ENCODE measurements around the gene SLC34A3. TPM values are rescaled to one million over a fixed set of nuclear protein-coding genes. Genes with fewer than 3 reads are reported as not detected.
A peak's percentile ranks its signal among the peaks of the same experiment; 100 is the strongest.

The SLC34A3 gene
- polyA plus RNA-seq, 4 donors, result 0.21 to 30.3 (median 0.85) TPM

- 68 to 79% (median 75%) methylated on average over 10 of the region's 10 CpGs for WGBS, 3 donors
- Histone ChIP-seq H3K9me3 (ENCODE audit: control insufficient read depth in 2 of 2, insufficient read depth in 1 of 2, low read depth in 1 of 2, low read length in 1 of 2) (no peaks in the 10 kb centered on the region), H3K36me3 (ENCODE audit: control insufficient read depth in 3 of 3, insufficient read depth in 2 of 3, low read depth in 1 of 3, low read length in 3 of 3) (peaks cover 0 to 78% (median 0%) of the 10 kb centered on the region in 3 donors), H3K27me3 (ENCODE audit: control insufficient read depth in 3 of 3, insufficient read depth in 3 of 3, low read length in 3 of 3) (no peaks in the 10 kb centered on the region), H3K4me1 (ENCODE audit: control insufficient read depth in 3 of 3, insufficient read depth in 2 of 3, low read depth in 1 of 3, low read length in 2 of 3) (peaks cover 3 to 48% (median 10%) of the 10 kb centered on the region in 3 donors), H3K4me3 (ENCODE audit: low read depth in 1 of 3, low read length in 3 of 3) (no peak overlapping the region), H3K27ac (ENCODE audit: low read depth in 1 of 3, low read length in 2 of 3) (no peak overlapping the region)
- no peak for DNase-seq
- no peak for FAIRE-seq
Measured at GRCh38 chr9:137192448-137192780, 38.3 kb upstream of the SLC34A3 start.

DNA sequence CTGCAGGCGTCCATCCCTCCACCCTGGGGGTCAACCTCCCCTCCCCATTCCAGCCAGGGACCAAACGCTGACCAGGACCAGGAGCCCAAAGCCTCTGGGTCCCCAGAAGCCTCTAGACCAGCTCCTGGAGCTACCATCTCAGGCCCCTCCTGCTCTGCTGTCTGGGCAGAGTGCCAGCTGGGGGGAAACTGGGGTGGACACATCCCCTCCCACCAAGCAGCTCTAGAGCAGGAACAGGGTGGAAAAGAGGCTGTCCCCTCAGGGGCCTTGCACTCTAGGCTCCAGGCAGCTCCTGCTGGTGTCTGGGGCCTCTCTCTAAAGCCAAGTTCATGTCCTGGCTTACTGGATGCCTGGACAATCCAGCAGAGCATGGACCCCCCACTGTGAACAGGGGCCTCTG is 37.8 kb upstream of the SLC34A3 start:
- Histone ChIP-seq H3K4me1 (ENCODE audit: control insufficient read depth in 3 of 3, insufficient read depth in 2 of 3, low read depth in 1 of 3, low read length in 2 of 3) (peaks cover 3 to 48% (median 7%) of the 10 kb centered on the region in 3 donors), H3K27ac (ENCODE audit: low read depth in 1 of 3, low read length in 2 of 3) (no peak overlapping the region), H3K27me3 (ENCODE audit: control insufficient read depth in 3 of 3, insufficient read depth in 3 of 3, low read length in 3 of 3) (no peaks in the 10 kb centered on the region), H3K4me3 (ENCODE audit: low read depth in 1 of 3, low read length in 3 of 3) (no peak overlapping the region), H3K36me3 (ENCODE audit: control insufficient read depth in 3 of 3, insufficient read depth in 2 of 3, low read depth in 1 of 3, low read length in 3 of 3) (peaks cover 0 to 78% (median 0%) of the 10 kb centered on the region in 3 donors), H3K9me3 (ENCODE audit: control insufficient read depth in 2 of 2, insufficient read depth in 1 of 2, low read depth in 1 of 2, low read length in 1 of 2) (no peaks in the 10 kb centered on the region)
- FAIRE-seq (no peak), DNase-seq (no peak)
- WGBS, 3 donors, result 83 to 86% (median 85%) methylated on average over 2 of the region's 2 CpGs

- Histone ChIP-seq H3K36me3 (ENCODE audit: control insufficient read depth in 3 of 3, insufficient read depth in 2 of 3, low read depth in 1 of 3, low read length in 3 of 3) (peaks cover 0 to 84% (median 0%) of the 10 kb centered on the region in 3 donors), H3K4me3 (ENCODE audit: low read depth in 1 of 3, low read length in 3 of 3) (no peak overlapping the region), H3K27ac (ENCODE audit: low read depth in 1 of 3, low read length in 2 of 3) (no peak overlapping the region), H3K9me3 (ENCODE audit: control insufficient read depth in 2 of 2, insufficient read depth in 1 of 2, low read depth in 1 of 2, low read length in 1 of 2) (no peaks in the 10 kb centered on the region), H3K4me1 (ENCODE audit: control insufficient read depth in 3 of 3, insufficient read depth in 2 of 3, low read depth in 1 of 3, low read length in 2 of 3) (peaks cover 3 to 56% (median 7%) of the 10 kb centered on the region in 3 donors), H3K27me3 (ENCODE audit: control insufficient read depth in 3 of 3, insufficient read depth in 3 of 3, low read length in 3 of 3) (no peaks in the 10 kb centered on the region)
- WGBS, 3 donors, result 58 to 82% (median 78%) methylated on average over 9 to 14 of the region's 14 CpGs
- no peak for FAIRE-seq
- no peak for DNase-seq
Measured at GRCh38 chr9:137193771-137194170, 36.9 kb upstream of the SLC34A3 start.

DNA sequence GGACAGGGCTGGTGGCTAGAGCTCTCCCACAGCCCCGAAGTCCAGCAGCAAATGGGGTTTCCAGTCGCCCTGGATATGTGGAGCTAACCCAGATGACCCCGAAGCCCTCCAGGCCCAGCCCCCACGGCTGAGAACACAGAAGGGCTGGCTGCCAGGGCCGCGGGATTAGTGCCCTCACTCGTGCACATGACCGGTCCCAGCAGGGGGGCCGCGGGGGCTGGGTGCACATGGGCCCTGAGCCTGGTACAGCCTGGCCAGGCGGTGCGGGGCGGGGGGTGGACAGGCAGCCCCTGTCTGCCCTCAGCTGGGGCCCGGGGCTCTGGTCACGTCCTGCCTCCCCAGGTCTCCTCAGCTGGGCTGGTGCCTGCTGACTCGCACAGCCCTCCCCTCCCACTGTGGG is 36.3 kb upstream of the SLC34A3 start:
- H3K4me1 ChIP-seq (ENCODE audit: control insufficient read depth in 3 of 3, insufficient read depth in 2 of 3, low read depth in 1 of 3, low read length in 2 of 3), result peaks cover 3 to 59% (median 7%) of the 10 kb centered on the region in 3 donors
- no peak for DNase-seq

GRCh38 chr9:137194909-137195308 is 35.8 kb upstream of the SLC34A3 start:
- FAIRE-seq, result no peak
- Histone ChIP-seq H3K4me1 (ENCODE audit: control insufficient read depth in 3 of 3, insufficient read depth in 2 of 3, low read depth in 1 of 3, low read length in 2 of 3) (peaks cover under 1 to 54% (median 2%) of the 10 kb centered on the region in 3 donors), H3K36me3 (ENCODE audit: control insufficient read depth in 3 of 3, insufficient read depth in 2 of 3, low read depth in 1 of 3, low read length in 3 of 3) (peaks cover 0 to 82% (median 0%) of the 10 kb centered on the region in 3 donors), H3K4me3 (ENCODE audit: low read depth in 1 of 3, low read length in 3 of 3) (peak overlapping the region in 1 of 3 donors; percentile 35), H3K27me3 (ENCODE audit: control insufficient read depth in 3 of 3, insufficient read depth in 3 of 3, low read length in 3 of 3) (no peaks in the 10 kb centered on the region), H3K27ac (ENCODE audit: low read depth in 1 of 3, low read length in 2 of 3) (peak overlapping the region; percentile 74 to 99 (median 91)), H3K9me3 (ENCODE audit: control insufficient read depth in 2 of 2, insufficient read depth in 1 of 2, low read depth in 1 of 2, low read length in 1 of 2) (no peaks in the 10 kb centered on the region)
- peak in 1 of 2 donors; percentile 87 for DNase-seq
- WGBS, 3 donors, result 10 to 64% (median 33%) methylated on average over 9 to 10 of the region's 10 CpGs

More for the DNA sequence above, 36.3 kb upstream of the SLC34A3 start:
- Histone ChIP-seq H3K9me3 (ENCODE audit: control insufficient read depth in 2 of 2, insufficient read depth in 1 of 2, low read depth in 1 of 2, low read length in 1 of 2) (no peaks in the 10 kb centered on the region), H3K4me3 (ENCODE audit: low read depth in 1 of 3, low read length in 3 of 3) (peak overlapping the region in 1 of 3 donors; percentile 35), H3K36me3 (ENCODE audit: control insufficient read depth in 3 of 3, insufficient read depth in 2 of 3, low read depth in 1 of 3, low read length in 3 of 3) (peaks cover 0 to 88% (median 0%) of the 10 kb centered on the region in 3 donors), H3K27ac (ENCODE audit: low read depth in 1 of 3, low read length in 2 of 3) (peak overlapping the region in 1 of 3 donors; percentile 91), H3K27me3 (ENCODE audit: control insufficient read depth in 3 of 3, insufficient read depth in 3 of 3, low read length in 3 of 3) (no peaks in the 10 kb centered on the region)
- no peak for FAIRE-seq
- WGBS, 3 donors, result 18 to 61% (median 49%) methylated on average over 13 to 16 of the region's 16 CpGs

GRCh38 chr9:137195525-137196220 is 35.0 kb upstream of the SLC34A3 start:
- Histone ChIP-seq H3K27me3 (ENCODE audit: control insufficient read depth in 3 of 3, insufficient read depth in 3 of 3, low read length in 3 of 3) (no peaks in the 10 kb centered on the region), H3K9me3 (ENCODE audit: control insufficient read depth in 2 of 2, insufficient read depth in 1 of 2, low read depth in 1 of 2, low read length in 1 of 2) (no peaks in the 10 kb centered on the region), H3K4me1 (ENCODE audit: control insufficient read depth in 3 of 3, insufficient read depth in 2 of 3, low read depth in 1 of 3, low read length in 2 of 3) (peaks cover 0 to 47% (median 0%) of the 10 kb centered on the region in 3 donors), H3K4me3 (ENCODE audit: low read depth in 1 of 3, low read length in 3 of 3) (peak overlapping the region in 2 of 3 donors; percentile 6 to 50), H3K36me3 (ENCODE audit: control insufficient read depth in 3 of 3, insufficient read depth in 2 of 3, low read depth in 1 of 3, low read length in 3 of 3) (peaks cover 0 to 75% (median 0%) of the 10 kb centered on the region in 3 donors), H3K27ac (ENCODE audit: low read depth in 1 of 3, low read length in 2 of 3) (peak overlapping the region; percentile 74 to 99 (median 91))
- 16 to 63% (median 38%) methylated on average over 20 to 21 of the region's 21 CpGs for WGBS, 3 donors
- DNase-seq (peak; percentile 76 to 95), FAIRE-seq (no peak)

DNA sequence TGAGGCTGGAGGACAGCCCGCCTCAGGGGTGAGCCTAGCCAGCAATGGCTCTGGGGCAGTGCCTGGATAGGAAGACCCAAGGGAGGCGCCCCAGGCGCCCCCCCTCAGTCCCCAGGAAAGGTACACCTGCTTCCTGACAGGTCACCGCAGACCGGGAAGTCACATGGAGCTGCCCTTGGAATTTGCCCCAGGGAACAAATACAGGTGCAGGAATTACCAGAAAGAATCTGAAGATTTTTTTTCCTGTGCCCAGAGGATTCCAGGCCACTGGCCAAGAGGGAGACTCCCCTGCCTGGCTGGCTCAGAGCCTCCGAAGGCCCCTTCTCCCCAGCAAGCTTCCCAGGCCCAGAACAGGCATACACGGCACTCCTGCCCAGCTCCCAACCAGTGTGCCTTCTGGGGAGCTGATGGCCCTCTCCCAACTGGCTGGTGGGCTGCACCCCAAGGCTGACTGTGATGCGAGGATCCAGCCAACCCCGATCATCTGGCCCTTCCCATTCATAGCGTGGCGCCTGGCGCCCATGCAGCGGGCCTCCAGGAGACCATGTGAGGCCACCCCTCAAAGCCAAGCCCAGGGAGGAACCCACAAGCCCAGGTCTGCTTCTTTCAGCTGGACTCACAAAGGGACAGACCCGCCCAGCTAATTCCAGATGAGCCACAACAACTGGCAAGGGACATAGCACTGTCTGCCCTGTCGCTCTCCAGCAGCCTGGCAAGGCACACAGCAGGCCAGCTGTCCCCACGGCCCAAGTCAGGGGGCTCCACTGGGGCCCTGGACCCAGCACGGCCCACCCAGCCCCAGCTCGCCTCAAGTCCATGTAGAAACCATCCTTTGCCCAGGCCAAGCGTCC is 32.4 kb upstream of the SLC34A3 start:
- Histone ChIP-seq H3K4me3 (ENCODE audit: low read depth in 1 of 3, low read length in 3 of 3) (peak overlapping the region; percentile 63 to 95 (median 82)), H3K27ac (ENCODE audit: low read depth in 1 of 3, low read length in 2 of 3) (peak overlapping the region; percentile 83 to 99 (median 94)), H3K4me1 (ENCODE audit: control insufficient read depth in 3 of 3, insufficient read depth in 2 of 3, low read depth in 1 of 3, low read length in 2 of 3) (peaks cover 0 to 56% (median 0%) of the 10 kb centered on the region in 3 donors), H3K9me3 (ENCODE audit: control insufficient read depth in 2 of 2, insufficient read depth in 1 of 2, low read depth in 1 of 2, low read length in 1 of 2) (no peaks in the 10 kb centered on the region), H3K36me3 (ENCODE audit: control insufficient read depth in 3 of 3, insufficient read depth in 2 of 3, low read depth in 1 of 3, low read length in 3 of 3) (peaks cover 0 to 49% (median 0%) of the 10 kb centered on the region in 3 donors), H3K27me3 (ENCODE audit: control insufficient read depth in 3 of 3, insufficient read depth in 3 of 3, low read length in 3 of 3) (no peaks in the 10 kb centered on the region)
- 10 to 63% (median 43%) methylated on average over 19 of the region's 19 CpGs for WGBS, 3 donors
- FAIRE-seq (no peak), DNase-seq (peak; percentile 85 to 95)

GRCh38 chr9:137198902-137199283 is 31.8 kb upstream of the SLC34A3 start:
- Histone ChIP-seq H3K27ac (ENCODE audit: low read depth in 1 of 3, low read length in 2 of 3) (peak overlapping the region; percentile 83 to 99 (median 94)), H3K4me3 (ENCODE audit: low read depth in 1 of 3, low read length in 3 of 3) (peak overlapping the region; percentile 63 to 95 (median 82)), H3K36me3 (ENCODE audit: control insufficient read depth in 3 of 3, insufficient read depth in 2 of 3, low read depth in 1 of 3, low read length in 3 of 3) (peaks cover 0 to 43% (median 0%) of the 10 kb centered on the region in 3 donors), H3K27me3 (ENCODE audit: control insufficient read depth in 3 of 3, insufficient read depth in 3 of 3, low read length in 3 of 3) (no peaks in the 10 kb centered on the region), H3K4me1 (ENCODE audit: control insufficient read depth in 3 of 3, insufficient read depth in 2 of 3, low read depth in 1 of 3, low read length in 2 of 3) (peaks cover 0 to 61% (median 0%) of the 10 kb centered on the region in 3 donors), H3K9me3 (ENCODE audit: control insufficient read depth in 2 of 2, insufficient read depth in 1 of 2, low read depth in 1 of 2, low read length in 1 of 2) (no peaks in the 10 kb centered on the region)
- DNase-seq (peak; percentile 29 to 54), FAIRE-seq (no peak)
- WGBS, 3 donors, result 10 to 60% (median 54%) methylated on average over 11 of the region's 11 CpGs
